Measurements from ENCODE around the gene RBM38.

RBM38 gene

DNA sequence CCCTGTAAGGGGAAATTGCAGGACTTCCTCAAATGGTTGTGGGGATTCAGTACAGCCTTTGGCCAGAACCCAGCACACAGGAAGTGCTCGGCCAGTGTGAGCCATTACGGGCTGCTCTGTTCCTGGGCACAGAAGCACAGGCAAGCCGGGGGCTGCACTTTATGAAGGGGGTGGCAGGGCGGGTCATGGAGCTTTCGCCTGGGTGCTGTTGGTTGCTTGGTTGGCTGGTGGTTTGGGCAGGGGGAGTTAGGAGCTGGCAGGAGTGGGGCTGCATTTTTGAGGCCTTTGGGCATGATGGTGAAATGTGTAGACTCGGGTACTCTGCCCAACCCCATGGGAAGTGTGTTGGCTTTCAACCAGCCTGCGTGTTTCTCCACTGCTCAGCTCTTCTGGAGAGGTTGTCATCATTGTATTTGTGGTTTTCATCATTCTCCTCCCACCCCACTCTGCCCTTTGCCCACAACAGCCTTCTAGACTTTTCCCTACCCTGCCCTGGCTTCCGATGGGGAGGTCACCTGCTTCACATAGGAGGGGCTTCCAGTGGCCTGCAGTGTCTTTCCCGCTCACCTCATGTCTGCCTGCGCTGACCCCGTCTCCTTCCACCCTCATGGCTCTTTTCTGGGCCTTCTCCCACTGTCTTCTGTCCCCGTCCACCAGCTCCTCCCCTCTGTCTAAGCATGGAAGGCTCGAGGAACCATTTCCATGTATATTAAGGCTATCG lies 16.1 kb upstream of the RBM38 start:
- DNase-seq (ENCODE audit: low read depth): no peak

DNA sequence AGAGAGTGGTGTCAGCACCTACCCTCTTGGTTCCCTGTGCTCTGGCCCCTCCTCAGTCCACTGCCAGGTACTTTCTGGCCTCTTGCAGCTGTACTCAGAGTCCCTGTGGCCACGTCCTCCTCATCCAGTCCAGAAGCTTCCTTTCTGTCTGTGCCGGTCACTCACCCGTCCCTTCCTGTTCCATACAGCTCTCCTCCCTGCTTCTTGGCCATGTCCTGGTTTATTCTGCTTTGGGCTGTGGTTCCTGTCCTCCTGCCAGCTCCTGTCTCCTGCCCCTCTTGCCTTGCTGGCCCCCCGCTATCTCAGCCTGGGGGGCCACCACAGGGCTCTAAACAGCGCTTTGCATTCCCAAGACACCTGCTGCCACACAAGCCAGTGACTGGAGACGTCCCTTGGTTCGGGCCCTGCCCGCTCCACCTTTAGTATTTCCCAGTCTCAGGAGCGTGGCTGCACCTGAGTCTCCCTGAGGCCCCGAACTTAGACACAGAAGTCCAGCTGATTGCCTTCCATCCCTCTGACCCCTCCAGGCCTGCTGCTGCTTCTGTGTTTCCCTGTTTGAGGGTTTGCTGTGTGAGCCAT lies 15.5 kb upstream of the RBM38 start:
- no peak for DNase-seq (ENCODE audit: low read depth)

DNA sequence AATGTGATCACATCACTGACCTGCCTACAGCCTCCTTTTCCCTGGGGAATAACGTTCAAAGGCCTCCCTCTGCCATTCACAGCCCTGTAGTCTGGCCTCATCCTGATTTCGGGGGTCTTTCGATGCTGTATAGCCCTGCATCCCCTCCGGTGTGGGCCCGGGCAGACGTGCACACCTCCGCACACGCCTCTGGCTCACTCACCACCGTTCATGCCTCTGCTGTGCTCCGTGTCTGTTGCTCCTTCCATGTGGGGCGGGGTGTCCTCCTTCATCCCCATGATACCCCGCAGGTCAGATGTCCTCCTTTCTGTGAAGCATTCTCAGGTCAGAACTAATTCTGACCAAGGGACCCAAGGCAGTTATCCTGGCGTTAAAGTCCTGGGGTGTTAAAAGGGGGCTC lies 13.8 kb upstream of the RBM38 start:
- no peak for DNase-seq (ENCODE audit: low read depth)

- no peak for DNase-seq (ENCODE audit: low read depth)
Observed at GRCh38 chr20:57378107-57378506, 13.1 kb upstream of the RBM38 start.

DNA sequence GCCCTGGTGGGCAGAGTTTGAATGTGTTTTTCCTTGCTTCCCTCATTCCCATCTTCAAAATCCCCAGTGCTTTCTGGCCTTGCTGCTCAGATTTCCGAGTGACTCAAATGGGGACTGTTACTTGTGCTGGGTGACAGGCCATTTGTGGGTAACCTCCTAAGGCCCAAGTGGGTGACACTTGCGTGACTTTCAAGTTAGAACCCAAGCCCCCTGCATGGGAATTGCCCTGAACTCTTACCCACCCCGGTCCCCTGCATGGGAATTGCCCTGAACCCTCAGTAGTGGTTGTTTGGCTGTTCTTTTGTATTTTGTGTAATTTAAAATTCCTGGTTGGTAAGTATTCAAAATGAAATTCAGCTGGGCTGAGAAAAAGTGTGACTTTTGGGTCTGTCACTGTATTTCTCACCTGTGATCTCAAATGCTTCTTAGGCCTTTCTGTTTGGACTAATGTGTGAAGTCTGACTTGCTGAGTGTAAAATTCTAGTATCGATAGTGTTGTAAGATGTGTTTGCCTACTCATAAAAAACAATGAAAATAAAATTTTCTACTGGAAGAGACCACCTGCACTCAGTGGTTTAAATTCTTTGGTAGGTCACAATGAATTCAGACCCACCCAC lies 12.4 kb upstream of the RBM38 start:
- DNase-seq (ENCODE audit: low read depth): no peak

DNA sequence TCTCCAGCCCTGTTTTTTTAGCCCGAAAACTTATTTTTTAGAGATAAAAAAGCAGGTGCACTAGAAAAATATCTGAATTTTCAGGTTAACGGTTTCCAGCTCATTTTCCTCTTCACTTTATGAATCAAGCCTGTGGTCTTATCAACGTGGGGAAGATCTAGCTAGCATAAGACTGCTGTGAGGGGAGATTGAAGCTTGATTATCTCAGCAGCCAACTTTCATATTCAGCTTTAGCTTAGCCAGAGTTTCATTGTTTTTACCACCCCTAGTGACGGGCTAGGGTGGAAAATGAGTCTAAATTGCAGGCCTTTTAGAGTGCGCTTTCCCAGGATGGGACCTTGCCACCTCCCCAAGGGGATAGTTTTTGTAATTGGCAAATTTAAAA lies 11.9 kb upstream of the RBM38 start:
- DNase-seq (ENCODE audit: low read depth): no peak

DNA sequence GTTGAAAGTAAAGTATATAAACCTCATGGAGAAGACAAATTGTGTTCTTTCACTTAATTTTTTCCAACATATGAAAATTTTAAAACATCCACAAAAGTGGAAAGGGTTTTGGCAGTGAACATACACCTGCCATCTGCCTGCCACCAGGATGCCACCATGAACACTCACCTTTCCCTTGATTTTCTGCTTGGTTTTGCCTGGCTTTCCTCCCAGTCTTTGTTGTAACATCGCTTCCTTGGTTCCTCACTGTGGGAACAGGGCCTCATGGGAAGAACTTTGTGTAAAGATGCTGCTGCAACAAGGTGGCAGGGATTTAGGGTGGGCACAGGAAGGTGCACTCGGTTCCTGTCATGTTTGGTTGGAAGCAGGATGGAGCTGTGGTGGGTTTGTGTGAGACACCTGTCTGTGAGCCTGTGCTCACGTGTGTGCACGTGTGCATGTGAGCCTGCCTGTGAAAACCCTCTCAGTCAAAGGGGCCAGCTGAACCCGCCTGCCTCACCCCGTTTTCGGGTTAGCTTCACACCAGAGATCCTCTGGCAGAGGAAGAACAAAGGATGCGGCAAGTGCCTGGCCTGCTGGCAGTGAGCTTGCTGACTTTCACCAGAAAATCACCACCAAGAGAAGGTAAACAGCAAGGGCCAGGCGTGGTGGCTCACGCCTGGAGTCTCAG lies 11.0 kb upstream of the RBM38 start:
- DNase-seq (ENCODE audit: low read depth): no peak

GRCh38 chr20:57381596-57382503 lies 9.3 kb upstream of the RBM38 start:
- DNase-seq (ENCODE audit: low read depth): peak; percentile 79

- no peak for DNase-seq (ENCODE audit: low read depth)
Observed at GRCh38 chr20:57382516-57382915, 8.7 kb upstream of the RBM38 start.

DNA sequence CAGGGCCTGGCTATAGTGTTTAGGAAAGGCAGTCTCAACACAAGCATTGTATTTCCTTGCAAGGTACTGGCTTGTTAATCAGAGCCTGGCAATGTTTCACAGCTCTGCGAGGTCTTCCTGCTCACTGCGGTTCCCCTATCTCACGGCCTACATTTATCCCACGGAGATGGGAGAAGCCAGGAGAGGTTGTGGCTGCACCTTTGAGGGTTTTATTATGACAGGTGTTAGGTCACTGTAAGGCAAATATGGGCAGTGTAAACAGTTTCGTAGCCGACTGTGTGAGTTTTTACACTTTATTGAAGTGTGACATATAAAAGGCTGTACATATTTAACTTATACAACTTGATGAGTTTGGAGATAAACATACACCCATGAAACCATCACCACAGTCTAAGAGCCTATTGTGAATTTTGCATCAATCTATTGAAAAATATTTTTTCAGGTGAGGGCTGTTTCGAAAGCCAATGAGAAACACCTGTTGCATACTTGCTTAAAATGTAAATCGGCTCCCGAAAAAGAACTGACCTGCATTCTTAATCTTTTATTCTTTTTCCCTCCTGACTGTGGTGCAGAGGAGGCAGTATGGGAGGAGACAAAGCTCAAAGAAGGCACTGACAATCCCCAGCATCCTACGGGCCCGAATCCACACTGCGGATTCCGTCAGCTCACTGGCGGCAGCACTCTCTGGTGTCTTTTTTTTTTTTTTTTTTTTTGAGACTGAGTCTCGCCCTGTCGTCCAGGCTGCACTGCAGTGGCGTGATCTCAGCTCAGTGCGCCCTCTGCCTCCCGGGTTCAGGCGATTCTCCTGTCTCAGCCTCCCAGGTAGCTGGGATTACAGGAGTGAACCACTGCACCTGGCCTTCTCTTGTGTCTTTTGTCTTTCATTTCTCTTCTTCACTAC lies 7.5 kb upstream of the RBM38 start:
- DNase-seq (ENCODE audit: low read depth): no peak

DNA sequence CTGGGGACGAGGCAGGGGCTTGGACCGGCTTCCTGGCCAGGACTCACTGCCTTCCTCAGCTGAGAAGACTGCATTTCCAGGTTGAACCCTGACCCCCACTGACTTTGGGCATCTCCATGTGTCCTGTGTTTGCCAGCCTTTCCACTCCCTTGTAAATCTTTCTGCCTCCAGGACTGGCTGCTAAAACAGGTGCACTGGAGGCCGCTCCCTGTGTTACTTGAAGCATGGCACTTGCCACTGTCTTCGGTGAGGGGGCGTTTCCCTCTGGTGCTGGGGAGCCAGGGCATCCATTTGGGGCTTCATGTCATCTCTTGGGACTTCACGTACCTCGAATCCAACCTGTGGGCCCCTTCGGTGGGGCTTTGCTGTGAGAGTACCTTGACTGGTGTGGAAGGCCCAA lies 6.7 kb upstream of the RBM38 start:
- no peak for DNase-seq (ENCODE audit: low read depth)

DNA sequence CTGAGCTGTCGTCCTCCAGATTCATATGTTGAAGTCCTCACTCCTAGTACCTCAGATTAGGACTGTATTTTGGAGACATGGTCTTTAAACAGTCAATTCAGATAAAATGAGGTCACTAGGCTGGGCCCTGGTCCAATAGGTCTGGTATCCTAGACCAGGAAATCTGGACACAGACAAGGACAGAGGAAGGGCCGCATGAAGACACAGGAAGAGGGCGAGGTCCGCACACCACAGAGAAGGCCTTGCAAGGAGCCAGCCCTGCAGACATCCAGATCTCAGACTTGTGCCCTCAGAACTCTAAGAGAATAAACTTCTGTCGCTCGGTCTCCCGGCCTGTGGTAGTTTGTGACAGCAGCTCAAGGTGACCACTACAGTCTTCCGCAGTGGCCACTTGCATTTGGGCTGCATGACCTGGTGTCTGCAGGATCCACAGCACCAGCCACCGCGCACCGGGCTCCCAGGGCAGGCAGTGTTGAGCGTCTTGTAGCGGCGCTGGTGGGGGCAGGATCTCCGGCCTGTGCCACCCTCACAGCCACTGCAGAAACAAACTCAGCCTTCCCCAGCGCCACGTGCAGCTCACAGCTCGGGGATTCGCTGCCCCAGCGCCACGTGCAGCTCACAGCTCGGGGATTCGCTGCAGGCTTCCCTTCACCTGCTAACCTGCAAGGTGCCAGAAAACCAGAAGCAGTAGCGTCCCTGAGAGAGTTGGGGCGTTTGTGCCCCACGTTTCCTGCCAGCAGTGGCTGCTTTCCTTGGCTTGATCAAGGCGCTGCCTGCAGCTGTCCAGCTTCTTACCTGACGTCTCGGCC lies 6.0 kb upstream of the RBM38 start:
- DNase-seq (ENCODE audit: low read depth): no peak

GRCh38 chr20:57385940-57386339 lies 5.3 kb upstream of the RBM38 start:
- DNase-seq (ENCODE audit: low read depth): no peak

DNA sequence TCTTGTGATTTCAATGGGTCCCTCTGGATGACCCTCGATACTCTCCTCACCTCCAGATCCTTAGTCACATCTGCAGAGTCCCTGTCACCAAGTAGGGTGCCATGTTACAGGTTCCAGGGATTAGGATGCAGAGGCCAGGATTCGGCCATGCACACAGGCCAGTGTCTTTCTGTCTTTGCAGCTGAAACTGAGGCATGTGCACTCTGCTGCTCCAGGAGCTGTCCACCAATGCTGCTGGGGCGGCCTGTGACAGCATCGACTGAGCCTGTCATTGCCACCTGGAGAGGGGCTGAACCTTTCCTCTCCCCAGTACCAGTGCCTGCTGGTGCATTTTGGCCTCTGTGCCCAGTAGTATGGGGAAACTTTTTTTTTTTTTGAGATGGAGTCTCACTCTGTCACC lies 4.4 kb upstream of the RBM38 start:
- no peak for DNase-seq (ENCODE audit: low read depth)

- DNase-seq (ENCODE audit: low read depth): no peak
Observed at GRCh38 chr20:57387463-57387862, 3.7 kb upstream of the RBM38 start.

GRCh38 chr20:57387945-57388371 lies 3.2 kb upstream of the RBM38 start:
- DNase-seq (ENCODE audit: low read depth): no peak

DNA sequence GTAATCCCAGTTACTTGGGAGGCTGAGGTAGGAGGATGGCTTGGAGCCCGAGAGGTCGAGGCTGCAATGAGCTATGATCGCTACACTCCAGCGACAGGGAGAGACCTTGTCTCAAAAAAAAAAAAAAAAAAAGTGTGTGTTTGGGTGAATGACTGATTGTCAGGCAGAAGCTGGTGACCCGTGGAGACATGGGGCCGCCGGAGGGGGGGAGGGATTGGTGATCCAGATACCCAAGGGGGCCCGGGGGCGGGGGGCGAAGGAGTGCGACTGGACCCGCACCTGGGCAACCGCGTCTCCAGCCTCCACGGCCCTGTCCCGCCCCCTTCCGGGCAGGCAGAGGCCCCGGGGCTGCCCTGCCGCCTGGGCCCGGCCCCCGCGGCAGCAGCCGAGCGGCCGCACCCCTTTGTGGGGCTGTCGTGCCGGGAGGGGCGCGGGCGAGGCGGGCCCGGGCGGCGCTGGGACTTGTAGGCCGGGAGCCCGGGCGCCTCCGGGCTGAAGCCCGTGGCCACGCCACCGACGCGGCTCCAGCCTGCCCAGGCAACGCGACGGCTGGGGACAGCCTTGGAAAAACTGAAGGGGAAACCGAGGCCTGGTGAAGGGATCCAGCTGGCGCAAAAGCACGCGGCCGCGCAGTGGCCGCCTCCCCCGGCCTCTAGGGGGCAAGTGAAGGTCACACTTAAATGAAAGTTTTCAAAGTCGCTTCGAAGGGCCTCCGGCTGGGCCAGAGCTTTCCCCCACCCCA lies 2.1 kb upstream of the RBM38 start:
- no peak for DNase-seq (ENCODE audit: low read depth)

DNA sequence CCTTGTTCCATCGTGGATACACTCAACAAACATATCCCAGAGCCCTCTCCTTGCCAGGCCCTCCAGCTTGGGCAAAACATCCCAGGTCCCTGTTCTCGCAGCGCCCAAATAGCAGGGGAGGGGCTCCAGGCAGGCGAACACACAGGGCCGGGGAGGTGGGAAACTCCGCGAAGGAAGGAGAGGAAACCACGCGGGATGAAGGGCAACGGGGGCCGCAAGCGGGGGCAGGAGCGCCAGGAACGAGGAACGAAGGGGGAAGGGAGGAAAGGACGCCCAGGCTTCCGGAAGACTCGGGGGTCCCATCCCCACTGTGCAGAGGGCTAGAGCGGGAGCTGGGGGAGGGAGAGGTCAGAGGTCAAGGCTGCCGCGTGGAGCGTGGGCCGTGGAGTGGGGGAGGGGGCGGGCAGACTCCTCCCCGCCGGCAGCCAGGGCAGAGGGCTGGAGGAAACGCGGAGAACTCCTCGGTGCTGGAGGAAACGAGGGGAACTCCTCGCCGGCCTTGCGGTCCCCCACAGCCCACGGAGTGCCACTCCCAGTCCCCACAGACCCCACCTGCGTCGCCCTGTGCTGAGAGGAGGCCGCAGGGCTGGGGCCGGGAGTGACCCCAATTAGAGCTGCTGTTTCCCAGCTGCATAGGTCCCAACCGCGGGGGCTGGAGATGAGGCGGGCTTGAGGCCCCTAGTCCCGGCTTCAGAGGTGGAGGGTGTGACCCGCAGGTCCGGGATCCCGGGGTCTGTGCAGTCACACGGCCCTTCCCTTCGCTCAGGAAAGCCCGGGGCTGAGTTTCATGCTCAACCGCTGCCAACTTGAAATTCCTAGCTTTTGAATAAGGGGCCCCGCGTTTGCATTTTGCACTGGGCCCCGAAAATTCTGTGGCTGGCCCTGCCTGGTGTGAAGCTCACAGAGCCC lies 1.2 kb upstream of the RBM38 start:
- no peak for DNase-seq (ENCODE audit: low read depth)
